HG02763 (cell line): ENCODE results near the gene MRPS16.

Experiments used
- ATAC-seq: cut with Tn5 transposase; IDR thresholded peaks from one replicate; pipeline ENCODE4 v1.9.1; 2021; ENCODE audit warnings: mild to moderate bottlenecking, moderate library complexity; ENCODE audit not compliant: unreplicated experiment

The MRPS16 gene

DNA sequence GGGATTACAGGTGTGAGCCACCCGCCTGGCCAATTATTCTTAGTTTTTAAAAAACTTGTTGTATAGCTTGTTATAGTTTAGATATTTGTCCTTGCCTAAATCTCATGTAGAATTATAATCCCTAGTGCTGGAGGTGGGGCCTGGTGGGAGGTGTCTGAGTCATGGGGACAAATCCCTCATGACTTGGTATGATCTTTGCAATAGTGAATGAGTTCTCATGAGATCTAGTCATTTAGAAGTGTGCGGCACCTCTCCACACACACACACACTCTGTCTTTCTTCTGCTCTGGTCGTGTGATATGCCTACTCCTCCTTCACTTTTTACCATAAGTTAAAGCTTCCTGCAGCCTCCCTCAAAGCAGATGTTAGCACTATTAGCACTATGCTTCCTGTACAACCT, 47.4 kb downstream of the MRPS16 start:
- no peak for ATAC-seq
